Measurements from ENCODE around the gene LGALS3BP.

LGALS3BP gene

DNA sequence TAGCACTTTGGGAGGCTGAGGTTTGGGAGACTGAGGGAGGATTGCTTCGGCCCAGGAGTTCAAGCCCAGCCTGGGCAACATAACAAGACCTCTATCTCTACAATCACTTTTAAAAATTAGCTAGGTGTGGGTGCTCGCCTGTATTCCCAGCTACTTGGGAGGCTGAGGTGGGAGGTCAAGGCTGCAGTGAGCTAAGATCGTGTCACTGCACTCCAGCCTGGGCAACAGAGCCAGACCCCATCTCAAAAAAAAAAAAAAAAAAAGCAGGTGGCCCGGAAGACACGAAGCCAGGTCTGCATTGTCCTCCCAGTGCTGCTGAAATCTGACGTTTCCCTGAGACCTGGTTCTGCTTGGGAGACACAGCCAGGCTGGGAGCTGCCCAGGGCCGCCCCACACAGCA, 35.7 kb downstream of the LGALS3BP start:
- DNase-seq (ENCODE audit: low read depth): no peak
- no peak overlapping the region for H3K4me3 ChIP-seq (ENCODE audit: control insufficient read depth, low read depth, low read length)
- TF ChIP-seq, protein P1, sequence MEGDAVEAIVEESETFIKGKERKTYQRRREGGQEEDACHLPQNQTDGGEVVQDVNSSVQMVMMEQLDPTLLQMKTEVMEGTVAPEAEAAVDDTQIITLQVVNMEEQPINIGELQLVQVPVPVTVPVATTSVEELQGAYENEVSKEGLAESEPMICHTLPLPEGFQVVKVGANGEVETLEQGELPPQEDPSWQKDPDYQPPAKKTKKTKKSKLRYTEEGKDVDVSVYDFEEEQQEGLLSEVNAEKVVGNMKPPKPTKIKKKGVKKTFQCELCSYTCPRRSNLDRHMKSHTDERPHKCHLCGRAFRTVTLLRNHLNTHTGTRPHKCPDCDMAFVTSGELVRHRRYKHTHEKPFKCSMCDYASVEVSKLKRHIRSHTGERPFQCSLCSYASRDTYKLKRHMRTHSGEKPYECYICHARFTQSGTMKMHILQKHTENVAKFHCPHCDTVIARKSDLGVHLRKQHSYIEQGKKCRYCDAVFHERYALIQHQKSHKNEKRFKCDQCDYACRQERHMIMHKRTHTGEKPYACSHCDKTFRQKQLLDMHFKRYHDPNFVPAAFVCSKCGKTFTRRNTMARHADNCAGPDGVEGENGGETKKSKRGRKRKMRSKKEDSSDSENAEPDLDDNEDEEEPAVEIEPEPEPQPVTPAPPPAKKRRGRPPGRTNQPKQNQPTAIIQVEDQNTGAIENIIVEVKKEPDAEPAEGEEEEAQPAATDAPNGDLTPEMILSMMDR (conservative IDR thresholded peaks at IDR 0.05; ENCODE audit: control insufficient read depth, insufficient read depth, low read depth, low read length): no peak

DNA sequence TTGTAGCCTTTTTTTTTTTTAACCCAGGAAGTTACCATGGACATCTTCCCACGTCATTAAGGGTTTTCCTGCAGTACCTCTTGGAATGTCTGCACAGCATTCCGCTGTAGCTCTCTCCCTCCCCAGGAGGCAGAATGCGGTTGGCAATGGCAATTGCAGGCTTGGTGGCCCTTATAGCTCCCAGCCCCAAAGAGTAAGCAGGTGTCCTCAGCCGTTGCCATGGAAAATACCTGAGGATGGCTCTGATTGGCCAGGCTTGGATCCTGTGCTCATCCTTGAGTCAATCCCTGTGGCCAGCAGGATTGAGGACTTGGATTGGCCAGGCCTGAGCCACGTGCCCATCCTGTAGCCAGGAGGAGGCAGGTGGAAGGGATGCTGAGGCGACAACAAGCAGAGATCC, 39.0 kb downstream of the LGALS3BP start:
- no peak overlapping the region for H3K4me3 ChIP-seq (ENCODE audit: control insufficient read depth, low read depth, low read length)
- TF ChIP-seq, protein P1 (conservative IDR thresholded peaks at IDR 0.05; ENCODE audit: control insufficient read depth, insufficient read depth, low read depth, low read length): no peak
- no peak for DNase-seq (ENCODE audit: low read depth)

DNA sequence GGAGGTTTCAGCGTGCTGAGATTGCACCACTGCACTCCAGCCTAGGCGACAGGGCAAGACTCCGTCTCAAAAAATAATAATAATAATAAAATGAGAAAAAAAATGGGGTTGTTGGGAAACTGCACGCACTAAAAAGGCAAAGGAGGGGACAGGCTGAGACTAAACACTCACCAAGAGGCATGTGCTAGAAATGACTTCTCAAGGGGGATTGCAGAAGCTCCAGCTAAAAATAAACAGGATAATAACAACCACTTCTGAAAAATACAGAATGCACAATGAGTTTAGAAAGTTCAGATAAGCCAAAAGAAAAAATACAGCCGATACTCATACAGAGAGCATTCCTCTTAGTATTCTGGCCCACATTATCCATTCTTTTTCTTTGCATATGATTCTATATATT, 39.5 kb downstream of the LGALS3BP start:
- TF ChIP-seq, protein P1 (conservative IDR thresholded peaks at IDR 0.05; ENCODE audit: control insufficient read depth, insufficient read depth, low read depth, low read length): no peak
- H3K4me3 ChIP-seq (ENCODE audit: control insufficient read depth, low read depth, low read length): no peak overlapping the region
- no peak for DNase-seq (ENCODE audit: low read depth)

GRCh38 chr17:78939615-78940014, 40.1 kb downstream of the LGALS3BP start:
- TF ChIP-seq, protein P1 (conservative IDR thresholded peaks at IDR 0.05; ENCODE audit: control insufficient read depth, insufficient read depth, low read depth, low read length): no peak
- H3K4me3 ChIP-seq (ENCODE audit: control insufficient read depth, low read depth, low read length): no peak overlapping the region
- DNase-seq (ENCODE audit: low read depth): no peak

- H3K4me3 ChIP-seq (ENCODE audit: control insufficient read depth, low read depth, low read length): no peak overlapping the region
- TF ChIP-seq, protein P1 (conservative IDR thresholded peaks at IDR 0.05; ENCODE audit: control insufficient read depth, insufficient read depth, low read depth, low read length): no peak
- no peak for DNase-seq (ENCODE audit: low read depth)
Measured at GRCh38 chr17:78937561-78937960, 42.2 kb downstream of the LGALS3BP start.

GRCh38 chr17:78935419-78936323, 44.1 kb downstream of the LGALS3BP start:
- DNase-seq (ENCODE audit: low read depth): peak; percentile 99
- peak overlapping the region; percentile 22 for H3K4me3 ChIP-seq (ENCODE audit: control insufficient read depth, low read depth, low read length)
- TF ChIP-seq, protein P1 (conservative IDR thresholded peaks at IDR 0.05; ENCODE audit: control insufficient read depth, insufficient read depth, low read depth, low read length): no peak
